Ovary (tissue), 3 donors: Measurements from ENCODE around the gene ACYP2.

Experiments used
- EP300 ChIP-seq: sonication (generic); formaldehyde crosslinking; IDR thresholded peaks from one replicate; pipeline ENCODE4 v1.6.1; 2017; ENCODE audit warnings: antibody characterized with exemption
- POLR2A ChIP-seq: fragments of 450-650 bp; IDR thresholded peaks from one replicate; pipeline ENCODE4 v1.6.1; 2017; ENCODE audit warnings: antibody characterized with exemption, mild to moderate bottlenecking, moderate library complexity
- TF ChIP-seq, protein P1 (sequence below), 3 donors: fragments of 450-650 bp in 2 of 3; fragments of 200-600 bp in 1 of 3; IDR thresholded peaks; one replicate each; pipeline versions ENCODE4 v1.5.1 to v1.8.0; 2016 to 2022; ENCODE audit warnings: antibody characterized with exemption in 3 of 3, mild to moderate bottlenecking in 1 of 3
- donor health status: DM: no; HTN: no; CAD: no.

DNA sequence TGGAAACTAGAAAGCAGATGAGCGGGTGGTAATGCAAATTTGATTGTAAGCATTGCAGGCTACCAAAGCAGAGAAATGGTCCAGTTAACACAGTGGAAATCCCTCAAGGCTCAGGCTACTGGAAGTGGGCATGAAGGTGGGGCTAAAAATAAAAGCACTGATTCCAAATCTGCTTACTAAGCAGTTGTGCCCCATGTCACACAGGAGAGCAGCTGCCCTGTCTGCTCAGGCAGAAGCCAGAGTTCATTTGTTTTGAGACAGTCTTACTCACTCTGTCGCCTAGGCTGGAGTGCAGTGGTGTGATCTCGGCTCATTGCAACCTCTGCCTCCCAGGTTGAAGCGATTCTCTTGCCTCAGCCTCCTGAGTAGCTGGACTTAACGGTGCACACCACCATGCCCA, 183.1 kb downstream of the ACYP2 start:
- TF ChIP-seq, protein P1, sequence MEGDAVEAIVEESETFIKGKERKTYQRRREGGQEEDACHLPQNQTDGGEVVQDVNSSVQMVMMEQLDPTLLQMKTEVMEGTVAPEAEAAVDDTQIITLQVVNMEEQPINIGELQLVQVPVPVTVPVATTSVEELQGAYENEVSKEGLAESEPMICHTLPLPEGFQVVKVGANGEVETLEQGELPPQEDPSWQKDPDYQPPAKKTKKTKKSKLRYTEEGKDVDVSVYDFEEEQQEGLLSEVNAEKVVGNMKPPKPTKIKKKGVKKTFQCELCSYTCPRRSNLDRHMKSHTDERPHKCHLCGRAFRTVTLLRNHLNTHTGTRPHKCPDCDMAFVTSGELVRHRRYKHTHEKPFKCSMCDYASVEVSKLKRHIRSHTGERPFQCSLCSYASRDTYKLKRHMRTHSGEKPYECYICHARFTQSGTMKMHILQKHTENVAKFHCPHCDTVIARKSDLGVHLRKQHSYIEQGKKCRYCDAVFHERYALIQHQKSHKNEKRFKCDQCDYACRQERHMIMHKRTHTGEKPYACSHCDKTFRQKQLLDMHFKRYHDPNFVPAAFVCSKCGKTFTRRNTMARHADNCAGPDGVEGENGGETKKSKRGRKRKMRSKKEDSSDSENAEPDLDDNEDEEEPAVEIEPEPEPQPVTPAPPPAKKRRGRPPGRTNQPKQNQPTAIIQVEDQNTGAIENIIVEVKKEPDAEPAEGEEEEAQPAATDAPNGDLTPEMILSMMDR (IDR thresholded peaks at IDR 0.05), result no peak
- TF ChIP-seq POLR2A, result no peak
- no peak for TF ChIP-seq EP300
